ENCODE results near the gene MAP1B.

MAP1B gene

GRCh38 chr5:72244862-72245371 lies 137.6 kb downstream of the MAP1B start:
- no peak overlapping the region for H3K27ac ChIP-seq (ENCODE audit: low read length)
- H3K27me3 ChIP-seq (ENCODE audit: low read depth, low read length), result no peaks in the 10 kb centered on the region
- H3K4me3 ChIP-seq (ENCODE audit: low read depth in 1 of 2, low read length in 2 of 2), result no peak overlapping the region
- H3K4me1 ChIP-seq (ENCODE audit: control insufficient read depth in 1 of 2, insufficient read depth in 2 of 2, low read length in 2 of 2), result peaks cover 0 to 41% of the 10 kb centered on the region in 2 donors
- no peaks in the 10 kb centered on the region for H3K9me3 ChIP-seq (ENCODE audit: control insufficient read depth in 1 of 2, low read length in 2 of 2)
- H3K36me3 ChIP-seq (ENCODE audit: control insufficient read depth in 1 of 2, insufficient read depth in 2 of 2, low read length in 2 of 2), result peaks cover 0 to 11% of the 10 kb centered on the region in 2 donors

DNA sequence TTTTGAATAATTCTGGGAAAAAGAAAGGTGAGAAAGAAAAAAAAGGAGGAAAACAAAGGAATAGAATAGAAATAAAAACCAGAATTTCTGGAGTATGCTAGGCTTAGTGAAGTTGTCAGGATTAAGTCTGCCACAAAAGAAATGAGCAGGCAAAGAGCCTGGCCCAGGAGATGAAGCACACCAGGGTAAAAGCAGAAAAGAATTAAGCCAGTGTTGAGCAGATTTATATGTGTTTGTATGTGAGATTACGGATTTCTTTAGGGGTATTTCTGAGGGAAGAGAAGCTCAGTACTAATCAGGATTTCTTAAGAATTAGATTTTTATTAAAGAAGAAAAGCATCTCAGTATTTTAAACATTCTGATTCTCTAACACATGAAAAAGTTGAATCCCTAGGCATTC lies 138.3 kb downstream of the MAP1B start:
- Histone ChIP-seq H3K4me3 (ENCODE audit: low read depth in 1 of 2, low read length in 2 of 2) (peak overlapping the region in 1 of 2 donors; percentile 29), H3K27ac (ENCODE audit: low read length) (no peak overlapping the region), H3K36me3 (ENCODE audit: control insufficient read depth in 1 of 2, insufficient read depth in 2 of 2, low read length in 2 of 2) (peaks cover 0 to 11% of the 10 kb centered on the region in 2 donors), H3K9me3 (ENCODE audit: control insufficient read depth in 1 of 2, low read length in 2 of 2) (no peaks in the 10 kb centered on the region), H3K27me3 (ENCODE audit: low read depth, low read length) (no peaks in the 10 kb centered on the region), H3K4me1 (ENCODE audit: control insufficient read depth in 1 of 2, insufficient read depth in 2 of 2, low read length in 2 of 2) (peaks cover 0 to 41% of the 10 kb centered on the region in 2 donors)

GRCh38 chr5:72245951-72246532 lies 138.8 kb downstream of the MAP1B start:
- Histone ChIP-seq H3K27me3 (ENCODE audit: low read depth, low read length) (no peaks in the 10 kb centered on the region), H3K4me3 (ENCODE audit: low read depth in 1 of 2, low read length in 2 of 2) (peak overlapping the region in 1 of 2 donors; percentile 29), H3K9me3 (ENCODE audit: control insufficient read depth in 1 of 2, low read length in 2 of 2) (no peaks in the 10 kb centered on the region), H3K36me3 (ENCODE audit: control insufficient read depth in 1 of 2, insufficient read depth in 2 of 2, low read length in 2 of 2) (peaks cover 0 to 11% of the 10 kb centered on the region in 2 donors), H3K4me1 (ENCODE audit: control insufficient read depth in 1 of 2, insufficient read depth in 2 of 2, low read length in 2 of 2) (peaks cover 0 to 41% of the 10 kb centered on the region in 2 donors), H3K27ac (ENCODE audit: low read length) (peak overlapping the region; percentile 32)

- Histone ChIP-seq H3K4me3 (ENCODE audit: low read depth in 1 of 2, low read length in 2 of 2) (no peak overlapping the region), H3K27me3 (ENCODE audit: low read depth, low read length) (no peaks in the 10 kb centered on the region), H3K9me3 (ENCODE audit: control insufficient read depth in 1 of 2, low read length in 2 of 2) (no peaks in the 10 kb centered on the region), H3K27ac (ENCODE audit: low read length) (peak overlapping the region; percentile 32), H3K36me3 (ENCODE audit: control insufficient read depth in 1 of 2, insufficient read depth in 2 of 2, low read length in 2 of 2) (peaks cover 0 to 11% of the 10 kb centered on the region in 2 donors), H3K4me1 (ENCODE audit: control insufficient read depth in 1 of 2, insufficient read depth in 2 of 2, low read length in 2 of 2) (peaks cover 0 to 41% of the 10 kb centered on the region in 2 donors)
Observed at GRCh38 chr5:72246954-72247442, 139.7 kb downstream of the MAP1B start.

DNA sequence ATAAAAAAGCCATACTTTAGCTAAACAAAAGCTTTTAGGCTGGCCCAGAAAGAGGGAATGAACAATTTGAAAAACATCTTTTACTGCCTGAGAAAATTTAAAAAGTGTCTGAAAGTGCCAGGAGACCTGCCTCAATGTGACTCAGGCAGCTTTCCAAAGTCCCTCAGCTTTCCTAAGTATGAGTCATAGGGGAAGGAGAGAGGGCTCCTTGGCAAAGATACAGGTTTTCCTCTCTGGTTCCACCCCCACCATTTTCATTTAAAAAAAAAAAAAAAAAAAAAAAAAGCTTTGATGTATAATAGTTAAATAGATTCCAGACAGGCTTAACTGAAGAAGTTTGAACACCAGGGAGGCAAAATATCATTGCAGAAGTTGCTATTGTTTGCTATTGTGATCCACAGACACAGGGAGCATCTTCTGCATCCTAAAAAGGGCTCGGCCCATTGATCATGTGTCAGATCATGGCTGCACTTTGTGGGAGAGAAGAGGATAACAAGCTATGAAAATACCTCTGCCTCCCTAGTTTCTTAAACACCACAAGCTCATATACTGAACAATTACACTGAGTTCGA lies 141.2 kb downstream of the MAP1B start:
- Histone ChIP-seq H3K4me3 (ENCODE audit: low read depth in 1 of 2, low read length in 2 of 2) (no peak overlapping the region), H3K9me3 (ENCODE audit: control insufficient read depth in 1 of 2, low read length in 2 of 2) (no peaks in the 10 kb centered on the region), H3K4me1 (ENCODE audit: control insufficient read depth in 1 of 2, insufficient read depth in 2 of 2, low read length in 2 of 2) (peaks cover 0 to 41% of the 10 kb centered on the region in 2 donors), H3K27ac (ENCODE audit: low read length) (no peak overlapping the region), H3K36me3 (ENCODE audit: control insufficient read depth in 1 of 2, insufficient read depth in 2 of 2, low read length in 2 of 2) (peaks cover 0 to 11% of the 10 kb centered on the region in 2 donors), H3K27me3 (ENCODE audit: low read depth, low read length) (no peaks in the 10 kb centered on the region)

DNA sequence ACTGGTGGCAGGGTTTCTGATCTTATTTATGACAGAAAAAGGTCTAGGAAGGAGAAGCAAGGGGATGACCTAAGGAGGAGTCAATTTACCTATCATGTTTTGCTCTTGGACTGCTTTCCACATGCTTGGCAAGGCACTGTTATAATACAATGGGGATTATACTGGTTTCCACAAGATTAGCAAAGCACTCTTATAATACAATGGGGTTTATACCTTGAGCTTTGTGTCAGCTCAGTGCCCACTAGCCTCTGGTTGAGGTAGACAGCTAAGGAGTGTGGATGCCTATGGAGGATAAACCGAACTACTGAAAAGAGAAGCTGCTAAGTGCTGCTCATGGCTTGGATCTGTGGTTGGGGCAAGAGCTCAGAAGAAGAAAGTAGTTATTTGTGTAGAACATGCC lies 144.1 kb downstream of the MAP1B start:
- no peaks in the 10 kb centered on the region for H3K9me3 ChIP-seq (ENCODE audit: control insufficient read depth in 1 of 2, low read length in 2 of 2)
- H3K27ac ChIP-seq (ENCODE audit: low read length), result no peak overlapping the region
- H3K4me3 ChIP-seq (ENCODE audit: low read depth in 1 of 2, low read length in 2 of 2), result no peak overlapping the region
- H3K27me3 ChIP-seq (ENCODE audit: low read depth, low read length), result no peaks in the 10 kb centered on the region
- H3K4me1 ChIP-seq (ENCODE audit: control insufficient read depth in 1 of 2, insufficient read depth in 2 of 2, low read length in 2 of 2), result peaks cover 0 to 24% of the 10 kb centered on the region in 2 donors
- peaks cover 0 to 6% of the 10 kb centered on the region in 2 donors for H3K36me3 ChIP-seq (ENCODE audit: control insufficient read depth in 1 of 2, insufficient read depth in 2 of 2, low read length in 2 of 2)

- Histone ChIP-seq H3K36me3 (ENCODE audit: control insufficient read depth in 1 of 2, insufficient read depth in 2 of 2, low read length in 2 of 2) (peaks cover 0 to 3% of the 10 kb centered on the region in 2 donors), H3K27me3 (ENCODE audit: low read depth, low read length) (no peaks in the 10 kb centered on the region), H3K27ac (ENCODE audit: low read length) (no peak overlapping the region), H3K9me3 (ENCODE audit: control insufficient read depth in 1 of 2, low read length in 2 of 2) (no peaks in the 10 kb centered on the region), H3K4me1 (ENCODE audit: control insufficient read depth in 1 of 2, insufficient read depth in 2 of 2, low read length in 2 of 2) (peaks cover 0 to 18% of the 10 kb centered on the region in 2 donors), H3K4me3 (ENCODE audit: low read depth in 1 of 2, low read length in 2 of 2) (no peak overlapping the region)
Observed at GRCh38 chr5:72252008-72252407, 144.7 kb downstream of the MAP1B start.

- no peak overlapping the region for H3K27ac ChIP-seq (ENCODE audit: low read length)
- peaks cover 0 to 14% of the 10 kb centered on the region in 2 donors for H3K4me1 ChIP-seq (ENCODE audit: control insufficient read depth in 1 of 2, insufficient read depth in 2 of 2, low read length in 2 of 2)
- peaks cover 0 to 3% of the 10 kb centered on the region in 2 donors for H3K36me3 ChIP-seq (ENCODE audit: control insufficient read depth in 1 of 2, insufficient read depth in 2 of 2, low read length in 2 of 2)
- H3K27me3 ChIP-seq (ENCODE audit: low read depth, low read length), result no peaks in the 10 kb centered on the region
- H3K9me3 ChIP-seq (ENCODE audit: control insufficient read depth in 1 of 2, low read length in 2 of 2), result no peaks in the 10 kb centered on the region
- H3K4me3 ChIP-seq (ENCODE audit: low read depth in 1 of 2, low read length in 2 of 2), result no peak overlapping the region
Observed at GRCh38 chr5:72252574-72253155, 145.4 kb downstream of the MAP1B start.

DNA sequence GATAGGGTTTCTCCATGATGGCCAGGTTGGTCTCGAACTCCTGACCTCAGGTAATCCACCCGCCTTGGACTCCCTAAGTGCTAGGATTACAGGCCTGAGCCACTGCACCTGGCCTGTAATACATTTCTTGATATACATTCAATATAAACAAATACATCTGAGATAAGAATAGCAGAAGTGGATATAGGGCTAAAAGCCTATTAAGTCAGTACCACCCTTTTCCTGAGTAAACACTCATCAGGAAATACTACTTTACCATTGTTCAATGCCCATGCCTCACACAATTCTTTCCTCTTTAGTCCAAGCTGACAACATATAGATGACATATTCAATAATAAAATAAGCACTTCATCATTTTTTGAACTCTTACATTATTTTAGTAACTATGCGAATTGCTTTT lies 148.0 kb downstream of the MAP1B start:
- H3K4me1 ChIP-seq (ENCODE audit: control insufficient read depth in 1 of 2, insufficient read depth in 2 of 2, low read length in 2 of 2), result no peaks in the 10 kb centered on the region
- H3K4me3 ChIP-seq (ENCODE audit: low read depth in 1 of 2, low read length in 2 of 2), result no peak overlapping the region
- no peaks in the 10 kb centered on the region for H3K36me3 ChIP-seq (ENCODE audit: control insufficient read depth in 1 of 2, insufficient read depth in 2 of 2, low read length in 2 of 2)
- H3K27me3 ChIP-seq (ENCODE audit: low read depth, low read length), result no peaks in the 10 kb centered on the region
- no peaks in the 10 kb centered on the region for H3K9me3 ChIP-seq (ENCODE audit: control insufficient read depth in 1 of 2, low read length in 2 of 2)
- no peak overlapping the region for H3K27ac ChIP-seq (ENCODE audit: low read length)

- H3K4me3 ChIP-seq (ENCODE audit: low read depth in 1 of 2, low read length in 2 of 2), result no peak overlapping the region
- no peaks in the 10 kb centered on the region for H3K9me3 ChIP-seq (ENCODE audit: control insufficient read depth in 1 of 2, low read length in 2 of 2)
- no peaks in the 10 kb centered on the region for H3K36me3 ChIP-seq (ENCODE audit: control insufficient read depth in 1 of 2, insufficient read depth in 2 of 2, low read length in 2 of 2)
- no peak overlapping the region for H3K27ac ChIP-seq (ENCODE audit: low read length)
- H3K27me3 ChIP-seq (ENCODE audit: low read depth, low read length), result no peaks in the 10 kb centered on the region
- no peaks in the 10 kb centered on the region for H3K4me1 ChIP-seq (ENCODE audit: control insufficient read depth in 1 of 2, insufficient read depth in 2 of 2, low read length in 2 of 2)
Observed at GRCh38 chr5:72255670-72256069, 148.4 kb downstream of the MAP1B start.

GRCh38 chr5:72256536-72256935 lies 149.3 kb downstream of the MAP1B start:
- H3K9me3 ChIP-seq (ENCODE audit: control insufficient read depth in 1 of 2, low read length in 2 of 2), result no peaks in the 10 kb centered on the region
- H3K27me3 ChIP-seq (ENCODE audit: low read depth, low read length), result no peaks in the 10 kb centered on the region
- no peaks in the 10 kb centered on the region for H3K4me1 ChIP-seq (ENCODE audit: control insufficient read depth in 1 of 2, insufficient read depth in 2 of 2, low read length in 2 of 2)
- no peak overlapping the region for H3K27ac ChIP-seq (ENCODE audit: low read length)
- no peaks in the 10 kb centered on the region for H3K36me3 ChIP-seq (ENCODE audit: control insufficient read depth in 1 of 2, insufficient read depth in 2 of 2, low read length in 2 of 2)
- H3K4me3 ChIP-seq (ENCODE audit: low read depth in 1 of 2, low read length in 2 of 2), result no peak overlapping the region

Measured in muscle layer of duodenum (tissue), 2 donors.